DLD1 (cell line): ENCODE measurements around the gene DLEU7.

Experiments used
- in situ Hi-C: cut with HindIII; loops from 2 replicates; pipeline ENCODE4 v1.10.0; 2017; ENCODE audit warnings: low sequenced_read_pairs

DLEU7 gene

DNA sequence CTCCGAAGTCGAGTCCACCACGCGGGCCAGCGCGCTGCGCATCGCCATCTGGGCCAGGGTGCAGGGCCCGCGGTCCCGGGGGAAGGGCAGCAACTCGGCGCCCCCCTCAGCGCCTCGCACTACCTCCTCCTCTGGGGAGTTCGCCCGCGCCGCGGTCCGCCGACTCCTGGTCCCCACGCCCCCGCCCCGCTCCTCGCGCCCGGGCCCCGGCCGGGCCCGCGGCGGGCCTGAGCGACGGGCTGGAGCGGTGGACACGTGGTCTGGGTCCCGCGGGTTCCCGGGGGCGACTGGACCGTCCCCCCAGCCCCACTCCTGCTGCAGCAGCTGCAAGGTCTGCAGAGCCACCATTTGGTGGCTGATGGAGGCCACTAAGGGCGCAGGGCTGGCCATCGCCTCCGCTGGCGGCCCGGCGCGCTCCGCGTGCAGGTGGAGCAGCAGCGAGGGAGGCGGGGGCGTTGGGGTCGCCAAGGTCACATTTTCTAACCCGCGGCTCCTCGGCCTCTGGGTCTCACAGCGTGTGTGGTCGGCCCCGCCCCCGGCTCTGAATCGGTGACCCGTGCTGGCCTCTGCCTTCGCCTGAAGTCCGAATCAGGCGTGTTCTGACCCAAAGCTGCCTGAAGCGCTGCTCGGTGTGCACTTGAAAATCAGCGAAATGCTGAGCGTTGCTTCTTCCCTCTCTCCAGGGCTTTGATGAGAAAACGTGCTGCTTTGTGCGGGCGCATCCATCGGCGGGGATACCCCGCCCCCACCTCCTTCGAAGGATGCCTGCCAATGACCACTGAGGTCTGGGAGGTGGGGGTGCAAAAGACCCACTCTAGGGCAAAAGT is at the start of gene DLEU7:
TSS of gene DLEU7 (minus strand) at position 436 of the 827 bp plus-strand sequence. CDS start at position 390, 46 bp downstream.
- in situ Hi-C loops, result no loop called here

DNA sequence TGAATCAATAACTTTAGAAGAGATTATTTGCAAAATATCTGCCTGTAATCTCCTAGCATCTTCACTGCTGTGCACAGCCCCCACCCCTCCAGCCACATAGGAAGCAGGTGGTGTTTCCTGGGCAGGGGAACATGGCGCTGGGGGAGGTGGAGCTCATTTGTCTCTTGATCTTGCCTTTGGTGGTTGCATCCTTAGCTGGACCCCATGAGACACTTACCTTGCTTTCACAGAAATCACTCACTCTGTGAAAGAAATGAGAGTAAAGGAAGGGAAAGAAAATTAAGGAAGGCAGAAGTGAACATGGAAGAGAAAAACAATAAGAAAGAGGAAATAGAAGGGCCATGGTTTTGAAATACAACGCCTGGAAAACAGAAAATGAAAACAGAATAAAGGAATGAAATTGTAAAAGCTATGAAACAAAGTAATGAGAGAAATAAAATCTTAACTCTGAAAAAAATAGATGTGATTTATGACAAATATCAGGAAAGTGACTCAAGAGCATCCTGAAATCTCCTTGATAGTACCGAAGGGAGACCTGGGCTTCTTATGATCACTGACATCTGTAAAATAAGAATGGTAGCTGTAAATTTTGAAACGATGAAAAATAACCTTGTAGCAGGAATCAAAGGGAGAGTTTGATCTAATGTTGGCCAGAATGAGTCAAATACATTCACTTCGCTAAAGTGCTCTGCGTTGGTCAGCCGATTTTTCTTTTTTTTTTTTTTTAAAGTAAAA is 48.9 kb upstream of the DLEU7 start:
- in situ Hi-C loops, result no loop called here

DNA sequence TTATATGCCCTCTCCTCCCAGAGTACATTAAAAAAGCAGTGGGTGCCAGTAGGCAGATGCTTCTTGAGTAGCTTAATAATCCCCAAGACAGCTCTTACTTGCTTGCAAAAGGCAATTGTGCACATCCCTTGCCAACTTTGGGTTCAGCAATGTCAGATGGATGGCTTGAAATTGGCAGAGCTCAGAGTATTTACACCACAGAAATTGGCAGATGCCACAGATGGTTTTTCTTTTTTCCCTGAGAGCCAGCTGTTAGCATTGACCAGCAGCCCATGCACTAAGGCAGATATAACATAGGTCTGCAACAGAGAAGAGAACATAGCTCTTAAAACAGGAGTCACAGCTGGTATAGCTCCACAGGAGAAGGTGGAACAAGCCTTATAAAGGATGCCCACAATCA is 47.7 kb upstream of the DLEU7 start:
- in situ Hi-C loops, result no loop called here

DNA sequence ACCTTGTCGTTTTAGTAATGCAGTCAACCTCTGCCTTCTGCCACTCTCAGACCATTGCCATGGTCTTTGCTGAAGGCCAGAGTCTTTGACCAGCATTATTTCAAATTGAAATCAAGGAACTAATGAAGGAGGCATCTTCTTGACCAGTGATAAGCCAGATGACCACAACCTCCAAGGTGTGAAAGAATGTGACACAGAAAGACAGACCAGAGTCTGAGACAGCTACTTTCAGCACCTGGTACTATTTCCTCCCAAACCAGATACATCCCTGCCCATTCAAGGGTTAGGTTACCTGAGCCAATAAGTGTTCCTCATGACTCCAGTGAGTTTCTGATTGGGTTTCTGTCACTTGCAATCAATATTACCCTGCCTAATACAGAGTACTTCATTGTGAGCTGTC is 45.8 kb upstream of the DLEU7 start:
- in situ Hi-C loops, result no loop called here

DNA sequence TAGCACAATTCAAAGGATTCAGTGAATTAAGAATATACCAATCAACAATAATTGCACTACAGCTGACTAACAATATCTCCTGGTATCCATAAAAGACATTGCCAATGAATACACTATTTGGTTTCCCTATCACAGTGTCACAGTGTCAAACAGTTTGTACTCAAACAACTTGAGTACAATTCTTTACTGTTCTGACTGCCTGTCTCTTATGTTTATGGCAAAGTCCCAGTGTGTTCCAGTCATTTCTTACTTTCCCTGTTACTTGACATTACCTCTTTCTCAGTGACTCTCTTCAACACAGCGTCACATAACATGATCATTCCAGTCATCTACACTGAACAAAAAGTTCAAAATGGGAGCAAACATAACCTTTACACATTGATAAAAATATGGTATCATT is 44.9 kb upstream of the DLEU7 start:
- in situ Hi-C loops, result no loop called here

DNA sequence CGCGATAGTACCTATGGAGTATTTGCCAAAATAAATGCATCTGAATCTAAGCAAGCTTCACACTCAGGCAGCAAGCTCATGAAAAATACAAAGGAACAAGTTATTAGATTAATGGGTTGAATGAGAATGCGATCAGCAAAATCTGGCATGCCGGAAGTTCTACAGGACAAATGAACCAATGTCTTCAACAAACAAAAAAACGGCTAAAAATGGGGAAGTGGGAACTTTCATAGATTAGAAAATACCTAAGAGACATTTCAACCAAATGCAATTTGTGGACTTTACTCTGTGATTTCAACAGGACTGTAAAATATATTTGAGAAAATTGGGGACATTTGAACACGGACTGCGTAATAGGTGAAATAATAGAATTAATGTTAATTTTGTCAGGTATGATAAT is 43.7 kb upstream of the DLEU7 start:
- in situ Hi-C loops, result no loop called here

DNA sequence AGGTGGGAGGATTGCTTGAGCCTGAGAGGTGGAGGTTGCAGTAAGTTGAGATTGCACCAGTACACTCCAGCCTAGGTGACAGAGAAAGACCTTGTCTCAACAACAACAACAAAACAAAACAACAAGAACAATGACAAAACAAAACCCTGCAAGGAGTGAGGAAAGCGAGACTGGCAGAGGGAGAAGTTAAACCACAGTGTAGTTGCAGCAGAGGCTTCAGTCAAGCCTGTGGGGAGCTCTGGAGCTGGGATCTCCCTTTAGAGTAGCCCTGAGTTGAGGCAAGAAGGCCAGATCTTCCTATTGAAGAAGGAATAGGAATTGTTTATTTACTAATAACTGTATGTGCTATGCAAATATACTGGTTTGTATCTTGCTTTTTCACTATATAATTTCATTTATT is 40.8 kb upstream of the DLEU7 start:
- in situ Hi-C loops, result no loop called here

DNA sequence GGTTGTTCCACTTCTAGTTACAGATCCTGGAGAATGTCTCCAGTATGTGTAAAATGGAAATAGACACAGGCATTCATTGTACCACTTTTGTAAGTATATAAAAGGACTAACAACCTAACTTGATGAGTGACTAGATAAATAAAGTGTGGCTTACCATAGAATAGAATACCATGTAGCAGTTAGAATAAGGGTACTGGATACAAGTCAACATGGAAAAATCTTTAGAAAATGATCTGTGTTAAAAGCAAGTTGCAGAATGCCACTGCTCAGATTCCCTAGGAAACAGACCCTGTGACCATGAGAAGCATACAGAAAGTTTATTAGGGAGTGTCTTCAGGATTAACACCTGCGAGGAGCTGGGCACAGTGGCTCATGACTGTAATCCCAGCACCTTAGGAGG is 40.2 kb upstream of the DLEU7 start:
- in situ Hi-C loops, result no loop called here

DNA sequence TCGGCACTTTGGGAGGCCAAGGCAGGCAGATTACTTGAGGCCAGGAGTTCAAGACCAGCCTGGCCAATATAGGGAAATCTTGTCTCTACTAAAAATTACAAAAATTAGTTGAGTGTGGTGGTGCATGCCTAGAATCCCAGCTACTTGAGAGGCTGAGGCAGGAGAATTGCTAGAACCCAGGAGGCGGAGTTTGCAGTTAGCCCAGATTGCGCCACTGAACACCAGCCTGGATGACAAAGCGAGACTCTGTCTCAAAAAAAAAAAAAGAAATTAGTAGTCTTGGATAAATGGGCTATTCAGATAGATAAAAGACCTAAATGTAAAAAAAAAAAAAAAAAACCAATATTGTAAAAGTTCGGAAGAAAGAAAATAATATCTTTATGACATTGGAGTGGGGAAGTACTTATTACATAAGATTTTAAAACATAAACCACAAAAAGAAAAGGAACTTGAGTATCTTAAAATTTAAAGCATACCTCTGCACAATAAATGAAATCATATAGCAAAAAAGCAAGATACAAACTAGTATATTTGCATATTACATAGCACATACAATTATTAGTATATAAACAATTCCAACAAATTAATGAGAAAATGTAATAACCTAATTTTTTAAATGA is 39.4 kb upstream of the DLEU7 start:
- in situ Hi-C loops, result no loop called here

DNA sequence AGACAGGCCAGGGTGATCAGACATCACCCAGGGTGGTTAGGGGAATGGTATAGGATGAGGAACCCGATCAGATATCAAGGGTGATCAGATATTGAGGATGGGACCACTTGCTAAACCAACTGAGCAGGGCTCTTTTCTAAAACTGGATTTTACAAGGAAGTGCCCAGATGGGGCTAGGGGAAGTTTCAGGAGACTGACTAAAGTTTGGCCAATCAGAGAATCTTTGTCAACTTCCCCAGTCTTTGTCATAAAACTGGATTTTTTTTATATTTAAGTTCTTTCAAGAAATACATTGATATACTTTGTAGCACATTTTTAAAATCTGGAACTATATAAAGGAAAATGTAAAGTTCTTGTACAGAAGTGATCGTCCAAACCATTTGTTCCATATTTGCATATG is 30.5 kb upstream of the DLEU7 start:
- in situ Hi-C loops, result loop anchor here (5.0 kb wide), 1 partner anchor 67 kb away; no protein-coding TSS in a partner anchor

DNA sequence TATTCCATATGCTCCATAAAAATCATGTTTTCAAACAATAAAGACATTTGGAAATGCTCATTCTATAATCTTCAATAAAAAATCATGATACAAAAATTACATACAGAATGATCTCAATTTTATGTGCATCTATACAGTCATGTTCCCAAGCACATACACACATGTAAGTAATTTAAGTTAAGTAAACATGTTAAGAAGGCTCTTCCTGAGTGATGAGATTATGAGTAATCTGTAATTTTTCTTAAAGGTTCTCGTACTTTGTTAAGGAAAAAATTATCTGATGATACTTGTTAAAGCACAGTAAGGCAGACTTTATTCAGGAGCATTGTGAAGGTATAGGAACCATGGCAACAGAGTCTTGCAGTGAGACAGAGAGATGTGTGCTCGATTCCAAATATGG is 30.0 kb upstream of the DLEU7 start:
- in situ Hi-C loops, result loop anchor here (5.0 kb wide), 1 partner anchor 66 kb away; no protein-coding TSS in a partner anchor

DNA sequence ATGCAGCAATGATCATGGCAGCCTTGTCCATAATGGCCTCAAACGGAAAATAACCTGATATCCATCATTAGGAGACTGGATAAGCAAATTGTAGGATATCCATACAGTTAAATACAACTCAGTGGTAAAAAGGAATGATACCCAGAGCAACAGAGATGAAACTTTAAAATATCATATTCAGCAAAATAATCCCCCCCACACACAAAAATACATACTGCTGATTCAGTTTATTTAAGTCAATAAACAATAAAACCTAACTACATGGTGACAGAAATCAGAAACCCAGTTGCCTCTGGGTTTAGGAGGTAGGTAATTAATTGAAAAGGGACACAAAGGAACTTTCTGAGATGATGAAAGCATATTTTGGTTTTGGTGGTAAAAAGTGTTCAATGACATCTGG is 27.9 kb upstream of the DLEU7 start:
- in situ Hi-C loops, result loop anchor here (5.0 kb wide), 1 partner anchor 64 kb away; no protein-coding TSS in a partner anchor

DNA sequence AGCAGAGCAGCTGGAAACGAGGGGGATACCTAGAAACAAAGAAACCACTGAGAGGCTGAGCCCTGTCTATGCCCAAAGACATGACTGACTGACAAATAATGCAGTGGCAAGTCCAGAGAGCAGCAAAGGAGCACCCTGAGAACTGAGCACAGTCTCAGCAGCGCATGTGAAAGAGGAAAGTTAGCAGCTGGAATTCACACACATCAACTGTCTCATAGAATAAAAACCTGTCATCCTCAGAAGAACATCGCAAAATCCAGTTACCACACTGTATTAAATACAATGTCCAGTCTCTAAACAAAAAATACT is 24.1 kb upstream of the DLEU7 start:
- in situ Hi-C loops, result no loop called here

DNA sequence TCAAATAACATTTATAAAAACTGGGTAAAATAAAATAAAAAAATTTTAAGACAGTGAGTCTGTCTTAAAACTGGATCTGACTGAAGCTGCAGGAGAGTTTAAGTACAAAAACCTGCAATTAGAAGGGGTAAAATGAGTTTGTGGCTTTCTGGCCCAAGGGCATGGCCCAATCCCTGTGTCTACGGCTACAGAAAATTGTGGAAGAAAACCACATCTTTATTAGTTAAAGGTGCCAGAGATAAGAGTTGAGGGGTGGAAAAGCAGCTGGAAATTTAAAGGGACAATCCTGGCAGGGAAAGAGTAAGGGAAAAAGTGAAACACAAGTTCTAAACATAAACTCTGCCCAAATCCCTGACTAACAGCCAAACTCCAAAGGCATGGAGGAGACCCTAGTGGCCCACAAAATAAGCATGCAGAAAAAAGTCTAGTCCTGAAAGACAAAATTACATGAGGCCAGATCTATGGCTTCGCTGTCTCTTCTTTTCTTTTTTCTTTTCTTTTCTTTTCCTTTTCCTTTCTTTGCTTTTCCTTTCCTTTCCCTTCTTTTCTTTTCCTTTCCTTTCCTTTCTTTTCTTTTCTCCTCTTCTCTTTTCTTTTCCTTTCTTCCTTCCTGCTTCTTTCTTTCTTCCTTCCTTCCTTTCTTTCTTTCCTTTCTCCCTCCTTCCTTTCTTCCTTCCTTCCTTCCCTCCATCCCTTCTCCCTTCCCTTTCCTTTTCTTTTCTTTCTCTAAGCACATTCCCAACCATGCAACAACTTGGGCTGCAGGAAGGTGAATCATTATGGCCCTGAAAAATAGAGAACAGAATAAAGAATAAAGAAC is 23.5 kb upstream of the DLEU7 start:
- in situ Hi-C loops, result no loop called here

DNA sequence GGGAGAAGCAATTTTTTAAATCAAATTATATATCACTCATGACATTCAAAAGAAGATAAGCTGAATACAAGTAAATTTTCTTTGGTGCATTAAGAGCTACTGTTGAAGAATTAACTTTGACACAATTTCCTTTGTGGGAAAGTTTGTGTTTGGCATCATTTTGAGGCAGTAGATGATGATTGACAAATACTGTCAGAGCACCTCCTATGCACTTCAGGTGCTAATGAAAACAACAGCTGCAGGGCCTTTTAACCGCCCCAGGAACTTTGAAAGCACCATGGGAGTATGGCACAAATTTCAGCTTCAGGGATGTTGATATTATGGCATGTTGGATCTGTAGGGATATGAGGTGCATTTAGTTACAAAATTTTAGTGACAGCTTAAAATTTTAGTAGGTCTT is 21.0 kb upstream of the DLEU7 start:
- in situ Hi-C loops, result no loop called here

DNA sequence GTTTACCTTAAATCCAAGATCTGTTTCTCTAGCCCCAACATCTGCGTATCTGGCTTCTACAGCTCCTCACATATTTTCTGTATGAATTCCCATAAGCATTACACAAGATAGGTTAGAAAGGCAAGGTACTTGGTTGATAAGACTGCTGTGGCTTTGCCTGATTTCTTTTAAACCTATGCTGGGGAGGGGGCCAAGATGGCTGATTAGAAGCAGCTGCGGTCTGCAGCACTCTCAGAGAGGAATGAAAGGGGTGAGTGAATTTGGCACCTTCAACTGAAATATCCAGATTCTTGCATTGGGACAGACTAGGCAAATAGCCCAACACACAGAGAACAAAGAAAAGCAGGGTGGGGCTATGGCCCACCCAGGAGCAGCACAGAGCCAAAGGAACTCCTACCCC is 12.2 kb upstream of the DLEU7 start:
- in situ Hi-C loops, result no loop called here

DNA sequence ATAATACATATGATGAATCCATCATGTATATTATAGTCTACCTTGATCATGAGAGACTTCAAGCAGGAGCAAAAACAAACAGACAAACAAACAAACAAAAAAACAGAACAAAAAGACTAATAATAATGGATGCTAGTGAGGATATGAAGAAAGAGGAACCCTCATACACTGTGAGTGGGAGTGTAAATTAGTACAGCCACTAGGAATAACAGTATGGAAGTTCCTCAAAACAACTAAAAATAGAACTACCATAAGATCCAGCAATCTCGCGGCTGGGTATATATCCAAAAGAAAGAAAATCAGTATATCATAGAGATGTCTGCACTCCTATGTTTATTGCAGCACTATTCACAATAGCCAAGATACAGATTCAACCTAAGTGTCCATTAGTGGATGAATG is 7.0 kb upstream of the DLEU7 start:
- in situ Hi-C loops, result no loop called here

DNA sequence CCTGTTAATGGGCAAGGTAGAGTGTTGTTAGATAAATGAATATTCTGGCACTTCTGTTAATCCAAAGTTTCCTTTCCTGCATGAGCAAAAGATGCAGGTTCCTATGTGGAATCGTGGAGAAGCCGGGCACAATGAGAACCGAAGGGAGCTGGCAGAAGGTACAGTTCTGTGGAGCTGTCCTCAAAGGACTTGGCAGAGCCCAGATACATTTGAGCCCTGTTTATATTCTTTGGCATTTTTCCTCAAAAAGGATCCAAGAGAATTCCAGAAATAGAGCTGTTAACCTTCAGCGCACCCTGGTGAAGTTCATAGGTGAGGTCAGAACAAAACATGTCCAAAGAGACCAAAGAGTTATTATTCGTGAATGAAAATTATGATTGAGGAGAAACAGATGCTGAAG is 4.0 kb upstream of the DLEU7 start:
- in situ Hi-C loops, result no loop called here

DNA sequence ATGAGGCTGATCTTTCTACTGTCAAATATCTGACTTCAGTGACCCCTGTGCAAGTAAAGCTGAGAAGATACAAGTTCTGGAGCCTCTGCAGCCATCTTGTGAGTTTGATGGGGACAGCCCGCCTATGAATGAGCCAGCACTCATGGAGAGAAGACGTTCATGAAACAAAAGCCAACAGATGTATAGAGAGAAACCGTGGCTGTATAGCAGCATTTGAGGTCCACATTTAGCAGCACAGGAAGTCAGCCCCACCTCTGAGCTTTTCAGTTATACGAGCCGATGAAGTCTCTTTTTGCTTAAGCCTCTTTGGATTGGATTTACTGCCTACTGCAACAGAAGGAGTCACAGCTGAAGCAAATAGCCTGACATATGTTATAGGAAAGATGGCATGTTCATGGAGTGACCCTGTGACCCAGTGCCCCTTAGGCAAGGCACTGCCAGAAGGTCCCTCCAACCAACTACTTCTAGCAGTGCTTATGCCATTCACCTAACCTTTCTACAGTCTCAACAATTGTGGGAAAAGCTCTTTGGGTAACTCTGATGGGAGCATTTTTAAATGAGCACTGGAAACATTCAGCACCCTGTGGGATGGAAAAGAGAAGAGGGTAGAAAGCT is 3.5 kb upstream of the DLEU7 start:
- in situ Hi-C loops, result no loop called here

DNA sequence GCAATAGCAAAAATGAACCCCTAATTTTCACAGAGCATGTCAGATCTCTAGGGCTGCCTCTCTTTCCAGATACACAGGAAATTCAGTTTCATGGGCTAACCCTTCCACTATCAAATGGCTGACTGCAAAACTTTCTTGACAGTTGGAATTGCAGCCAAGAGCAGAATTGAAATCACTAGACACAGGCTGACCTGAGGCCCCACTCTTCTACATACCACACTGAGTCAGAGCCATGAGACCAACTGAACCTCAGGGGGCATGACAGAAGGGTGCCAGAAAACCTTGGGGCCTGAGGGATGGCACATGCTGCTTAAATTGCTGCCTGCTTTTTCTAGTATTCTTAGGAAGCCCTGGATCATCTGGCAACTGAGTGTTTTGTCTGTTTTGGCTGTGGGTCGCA is 1.7 kb upstream of the DLEU7 start:
- in situ Hi-C loops, result no loop called here
